Fibroblast of skin of left biceps (primary cell): ENCODE results near the gene UGCG.
"Not testable (repeated sequence)": the region's sequence is repeated elsewhere in the genome, so short reads cannot be mapped to it uniquely, and the experiment has no call there.

ENCODE experiments used
- DNase-seq, 2 experiments: peaks; one replicate each; pipeline ENCODE4 v3.0.0-alpha.2; 2013; ENCODE audit warnings: low read depth in 2 of 2

The UGCG gene

DNA sequence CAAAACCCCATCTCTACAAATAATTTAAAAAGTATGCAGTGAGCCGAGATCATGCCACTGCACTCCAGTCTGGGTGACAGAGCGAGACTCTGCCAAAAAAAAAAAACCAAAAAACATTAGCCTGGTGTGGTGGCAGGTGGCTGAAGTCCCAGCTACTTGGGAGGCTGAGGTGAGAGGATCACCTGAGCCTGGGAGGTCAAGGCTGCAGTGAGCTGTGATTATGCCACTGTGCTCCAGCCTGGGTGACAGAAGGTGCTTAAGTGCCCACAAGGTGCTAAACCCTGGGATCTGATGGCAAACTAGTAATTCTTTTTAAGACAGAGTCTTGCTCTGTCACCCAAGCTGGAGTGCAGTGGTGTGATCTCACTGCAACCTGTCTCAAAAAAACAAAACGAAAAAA lies 5.7 kb upstream of the UGCG start:
- not testable (repeated sequence) for DNase-seq

DNA sequence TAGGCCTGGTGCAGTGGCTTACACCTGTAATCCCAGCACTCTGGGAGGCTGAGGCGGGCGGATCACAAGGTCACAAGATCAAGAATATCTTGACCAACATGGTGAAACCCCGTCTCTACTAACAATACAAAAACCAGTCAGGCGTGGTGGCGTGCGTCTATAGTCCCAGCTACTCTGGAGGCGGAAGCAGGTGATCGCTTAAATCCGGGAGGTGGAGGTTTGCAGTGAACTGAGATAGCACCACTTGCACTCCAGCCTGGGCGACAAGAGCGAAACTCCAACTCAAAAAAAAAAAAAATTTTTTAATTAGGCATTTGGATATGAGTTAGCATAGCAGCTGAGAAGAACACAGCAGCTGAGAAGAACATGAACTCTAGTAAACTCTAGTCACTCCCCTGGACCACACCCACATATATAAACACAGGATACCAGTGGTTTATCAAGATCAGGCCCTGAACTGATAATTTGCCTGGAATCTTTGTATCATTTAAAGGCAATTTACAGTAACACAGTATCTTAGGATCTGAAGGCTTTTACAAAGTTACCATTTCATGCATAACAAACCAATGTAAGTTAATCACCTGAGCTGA lies 4.6 kb upstream of the UGCG start:
- no peak for DNase-seq

DNA sequence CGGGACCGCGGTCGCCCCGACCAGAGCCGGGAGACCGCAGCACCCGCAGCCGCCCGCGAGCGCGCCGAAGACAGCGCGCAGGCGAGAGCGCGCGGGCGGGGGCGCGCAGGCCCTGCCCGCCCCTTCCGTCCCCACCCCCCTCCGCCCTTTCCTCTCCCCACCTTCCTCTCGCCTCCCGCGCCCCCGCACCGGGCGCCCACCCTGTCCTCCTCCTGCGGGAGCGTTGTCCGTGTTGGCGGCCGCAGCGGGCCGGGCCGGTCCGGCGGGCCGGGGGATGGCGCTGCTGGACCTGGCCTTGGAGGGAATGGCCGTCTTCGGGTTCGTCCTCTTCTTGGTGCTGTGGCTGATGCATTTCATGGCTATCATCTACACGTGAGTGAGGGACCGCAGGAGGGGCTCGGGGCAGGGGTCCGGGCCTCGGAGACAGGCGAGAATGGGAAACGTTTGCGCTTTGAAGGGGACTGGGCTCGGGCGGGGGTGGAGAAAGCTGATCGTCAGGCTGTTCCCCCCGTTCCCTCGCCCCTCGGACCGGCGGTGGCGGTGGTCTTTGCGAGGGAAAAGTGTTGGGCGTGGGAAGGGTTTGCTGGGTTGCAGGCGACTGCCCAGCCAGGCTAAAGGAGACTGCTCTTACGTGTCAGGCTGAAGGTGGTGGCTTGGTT lies 457 bp downstream of the UGCG start:
- no peak for DNase-seq

DNA sequence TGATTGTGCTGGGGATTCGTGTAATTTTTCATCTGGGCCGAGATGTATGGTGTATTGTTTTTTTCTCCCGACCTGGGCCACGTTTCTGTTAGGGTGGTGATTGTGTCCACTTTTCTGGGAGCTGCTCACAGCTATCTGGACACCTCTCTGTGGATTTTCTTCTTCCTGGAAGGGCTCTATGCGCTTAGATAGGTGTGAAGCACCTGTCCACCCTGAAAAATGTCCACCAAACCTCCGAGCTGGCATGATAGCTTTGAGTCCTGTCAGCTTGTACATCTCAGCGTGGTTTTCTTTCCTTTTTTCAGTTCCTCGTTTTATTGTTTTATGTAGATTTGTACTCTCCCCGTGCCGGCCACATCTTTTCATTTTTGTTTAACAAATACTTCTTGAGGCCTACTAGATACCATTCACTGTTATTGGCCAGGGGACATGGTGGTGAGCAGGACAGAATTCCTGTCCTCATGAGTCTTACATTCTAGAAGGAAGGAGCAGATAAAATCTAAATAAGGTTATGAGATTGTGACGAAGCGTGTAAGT lies 1.1 kb downstream of the UGCG start:
- no peak for DNase-seq

DNA sequence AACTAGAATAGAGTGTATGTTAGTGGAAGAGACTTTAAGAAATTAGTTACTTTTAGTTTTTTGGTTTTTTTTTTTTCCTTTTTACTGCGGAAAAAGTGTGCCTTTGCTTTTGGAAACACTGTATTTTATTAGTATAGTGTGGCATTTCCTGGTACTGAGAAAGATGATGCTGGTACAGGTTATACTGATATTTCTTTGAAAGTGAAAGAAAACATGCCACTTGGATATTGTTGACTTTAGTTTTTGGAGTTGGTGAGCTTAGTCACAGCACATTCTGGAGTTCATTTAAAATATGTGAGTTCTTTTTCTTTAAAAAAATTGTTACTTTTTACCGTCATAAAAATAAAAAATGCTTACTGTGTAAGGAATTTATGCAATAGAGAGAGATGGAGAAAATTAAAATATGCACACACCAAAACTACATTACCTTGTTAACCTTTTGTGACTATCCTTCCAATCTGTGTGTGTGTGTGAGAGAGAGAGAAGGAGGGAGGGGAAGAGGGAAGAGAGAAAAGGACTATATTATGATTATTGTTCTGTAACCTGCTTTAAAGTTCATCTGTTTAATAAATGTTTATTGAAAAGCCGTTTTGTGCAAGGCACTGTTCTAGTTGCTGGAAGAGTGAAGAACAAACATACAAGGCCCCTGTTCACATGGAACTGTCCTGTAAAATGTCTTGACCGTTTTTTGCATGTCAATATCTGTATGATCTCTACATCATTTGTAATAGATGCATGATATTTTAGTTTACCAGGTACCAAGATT lies 1.9 kb downstream of the UGCG start:
- no peak for DNase-seq

DNA sequence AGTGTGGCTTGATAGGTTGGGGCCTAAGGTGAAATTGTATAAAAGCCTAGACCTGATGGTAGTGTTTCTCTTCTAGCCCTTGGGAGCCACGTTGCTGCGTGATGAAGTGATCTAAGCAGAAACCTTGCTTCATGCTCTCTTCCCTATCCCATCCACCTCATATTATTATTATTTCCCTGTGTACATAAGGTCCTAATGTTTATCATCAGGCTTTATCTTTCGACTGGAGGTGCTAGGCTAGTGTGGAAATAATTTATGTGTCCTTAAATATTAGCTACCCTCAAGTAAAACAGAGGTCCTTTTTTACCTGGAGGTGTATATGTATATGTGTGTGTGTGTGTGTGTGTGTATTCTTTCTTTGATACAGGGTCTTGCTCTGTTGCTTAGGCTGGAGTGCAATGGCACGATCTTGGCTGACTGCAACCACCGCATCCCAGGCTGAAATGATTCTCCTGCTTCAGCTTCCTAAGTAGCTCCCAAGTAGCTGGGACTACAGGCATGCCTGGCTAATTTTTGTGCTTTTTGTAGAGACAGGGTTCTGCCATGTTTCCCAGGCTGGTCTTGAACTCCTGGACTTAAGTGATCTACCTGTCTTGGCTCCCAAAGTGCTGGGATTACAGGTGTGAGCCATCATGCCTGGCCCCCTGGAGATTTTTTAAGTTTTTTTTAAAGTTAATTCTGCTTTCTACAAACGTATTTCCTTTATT lies 3.7 kb downstream of the UGCG start:
- no peak for DNase-seq

DNA sequence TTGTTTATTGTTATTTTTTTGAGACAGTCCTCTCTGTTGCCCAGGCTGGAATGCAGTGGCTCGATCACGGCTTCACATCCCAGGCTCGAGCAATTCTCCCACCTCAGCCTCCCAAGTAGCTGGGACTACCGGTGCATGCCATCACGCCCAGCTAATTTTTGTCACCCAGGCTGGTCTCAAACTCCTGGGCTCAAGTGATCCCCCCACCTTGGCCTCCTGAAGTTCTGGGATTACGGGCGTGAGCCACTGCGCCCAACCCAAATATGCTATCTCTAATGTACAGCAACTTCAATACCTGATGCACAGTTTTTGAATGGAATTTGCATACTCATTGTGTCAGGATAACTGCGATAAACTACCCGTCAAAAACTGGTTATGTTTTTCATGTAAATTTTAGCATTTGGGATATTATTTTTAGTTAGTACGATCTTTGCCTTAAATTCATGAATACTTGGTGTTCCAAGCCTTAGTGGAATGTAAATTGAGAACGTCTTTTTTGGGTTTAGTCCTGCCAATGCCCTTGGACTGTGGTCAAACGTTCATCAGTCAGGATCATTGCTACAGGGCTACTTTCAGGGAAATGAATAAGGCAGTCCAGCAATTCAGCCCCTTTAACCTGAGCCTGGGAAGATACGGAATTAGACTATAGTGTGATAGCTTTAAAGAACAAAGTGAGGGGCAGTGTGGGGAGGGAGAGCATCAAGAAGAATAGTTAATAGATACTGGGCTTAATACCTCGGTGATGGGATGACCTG lies 4.4 kb downstream of the UGCG start:
- DNase-seq, result no peak

DNA sequence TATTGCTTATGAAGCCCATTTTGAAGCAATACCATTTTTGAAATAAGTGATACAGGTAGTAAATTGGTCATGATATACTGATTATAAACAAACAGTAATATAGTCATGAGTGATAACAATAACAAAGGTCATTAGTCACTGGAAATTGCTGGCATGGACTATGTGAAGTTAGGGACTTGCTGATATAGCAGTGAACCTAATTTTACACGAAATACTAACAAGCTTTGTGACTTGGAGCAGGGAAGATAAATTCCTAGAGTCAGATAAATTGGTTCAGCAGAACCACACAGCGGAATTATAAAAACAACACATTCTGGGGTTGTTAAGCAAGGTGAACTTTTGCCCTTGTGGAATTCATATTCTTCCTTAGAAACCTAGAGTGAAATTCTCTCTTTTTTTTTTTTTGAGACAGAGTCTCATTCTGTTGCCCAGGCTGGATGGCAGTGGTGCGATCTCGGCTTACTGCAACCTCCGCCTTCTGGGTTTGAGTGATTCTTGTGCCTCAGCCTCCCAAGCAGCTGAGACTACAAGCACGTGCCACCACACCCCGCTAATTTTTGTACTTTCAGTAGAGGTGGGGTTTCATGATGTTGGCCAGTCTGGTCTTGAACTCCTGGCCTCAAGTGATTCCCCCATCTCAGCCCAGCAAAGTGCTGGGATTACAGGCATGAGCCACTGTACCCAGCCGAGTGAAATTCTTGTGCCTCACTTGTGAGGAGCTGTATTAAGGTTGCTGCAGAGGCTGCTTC lies 6.0 kb downstream of the UGCG start:
- no peak for DNase-seq

DNA sequence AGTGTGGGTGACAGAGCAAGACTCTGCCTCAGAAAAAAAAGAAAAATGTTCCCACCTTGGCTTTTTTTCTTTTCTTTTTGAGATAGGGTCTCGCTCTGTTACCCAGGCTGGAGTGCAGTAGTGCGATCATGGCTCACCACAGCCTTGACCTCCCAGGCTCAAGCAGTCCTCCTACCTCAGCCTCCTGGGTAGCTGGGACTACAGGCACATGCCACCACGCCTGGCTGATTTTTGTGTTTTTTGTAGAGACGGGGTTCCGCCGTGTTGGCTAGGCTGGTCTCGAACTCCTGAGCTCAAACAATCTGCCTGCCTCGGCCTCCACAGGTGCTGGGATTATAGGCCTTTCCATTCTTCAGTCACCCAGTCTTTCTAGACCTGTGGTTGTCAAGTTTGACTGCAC lies 6.9 kb downstream of the UGCG start:
- DNase-seq, result not testable (repeated sequence)

DNA sequence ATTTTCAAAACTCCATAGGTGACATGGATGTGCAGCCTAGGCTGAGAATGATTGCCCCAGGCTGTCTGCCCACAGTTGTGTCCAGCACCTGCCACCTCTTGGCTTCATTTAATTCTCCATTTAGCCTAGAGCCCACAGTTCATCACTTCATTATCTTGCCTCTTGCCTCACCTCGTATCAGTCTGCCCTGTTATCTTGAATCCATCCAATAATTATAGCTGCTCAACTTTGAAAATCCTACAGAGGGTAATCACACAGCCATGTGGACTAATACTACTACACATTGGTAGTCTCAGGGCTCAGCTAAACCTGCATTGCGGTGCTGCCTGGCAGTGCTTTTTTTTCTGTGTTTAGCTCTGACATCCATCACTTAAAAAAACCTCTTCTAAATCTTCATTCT lies 7.4 kb downstream of the UGCG start:
- DNase-seq, result no peak

DNA sequence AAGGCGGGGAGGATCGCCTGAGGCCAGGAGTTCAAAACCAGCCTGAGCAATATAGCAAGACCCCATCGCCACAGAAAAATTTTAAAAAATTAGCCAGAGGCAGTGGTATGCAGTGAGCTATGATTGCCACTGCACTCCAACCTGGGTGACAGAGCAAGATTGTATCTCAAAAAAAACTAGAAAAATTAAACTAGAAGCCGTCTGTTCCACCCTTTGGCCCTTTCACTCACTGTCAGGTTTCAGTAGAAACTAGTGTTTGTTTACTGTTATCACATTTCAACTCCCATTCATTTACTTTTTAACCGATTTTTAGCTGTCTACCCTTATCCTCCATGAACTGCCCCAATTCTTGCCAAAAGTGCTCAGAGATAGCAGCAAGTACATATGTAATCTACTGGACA lies 8.3 kb downstream of the UGCG start:
- no peak for DNase-seq

DNA sequence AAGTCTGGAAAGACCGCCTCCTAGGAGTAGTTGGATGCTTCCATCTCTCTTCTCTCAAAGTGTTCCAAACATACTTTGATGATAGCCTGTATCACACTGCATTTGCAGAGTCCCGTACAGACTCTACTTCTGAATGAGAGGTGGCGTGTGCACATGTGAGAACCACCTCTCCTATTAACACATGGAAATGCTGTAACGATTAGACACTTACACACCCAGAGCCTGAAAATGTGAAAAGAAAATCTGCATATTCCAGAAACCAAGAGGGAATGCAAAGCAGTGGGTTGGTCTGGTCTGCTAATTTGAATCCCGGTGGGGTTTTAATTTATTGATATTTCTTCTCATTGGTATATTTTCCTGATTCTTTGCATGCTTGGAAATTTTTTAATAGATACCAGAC lies 10.5 kb downstream of the UGCG start:
- no peak for DNase-seq

DNA sequence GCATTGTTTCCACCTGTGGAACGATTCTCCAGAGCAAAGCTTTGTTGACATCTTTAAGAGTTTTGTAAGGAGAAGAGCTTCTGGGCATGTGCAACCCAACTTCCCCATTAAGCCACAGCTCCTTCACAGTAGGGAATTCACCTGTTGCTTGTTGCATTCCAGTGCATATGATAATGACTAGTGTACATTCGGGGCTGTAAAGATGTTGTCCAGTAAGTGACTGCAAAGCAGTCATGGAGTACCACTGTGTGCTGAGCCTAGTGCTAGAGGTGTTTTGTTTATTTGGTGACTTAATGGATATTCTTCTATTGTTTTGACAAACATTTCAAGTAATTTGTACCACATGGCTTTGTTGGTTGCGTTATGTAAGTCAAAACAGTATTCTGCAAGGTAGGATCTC lies 12.8 kb downstream of the UGCG start:
- DNase-seq, result no peak

DNA sequence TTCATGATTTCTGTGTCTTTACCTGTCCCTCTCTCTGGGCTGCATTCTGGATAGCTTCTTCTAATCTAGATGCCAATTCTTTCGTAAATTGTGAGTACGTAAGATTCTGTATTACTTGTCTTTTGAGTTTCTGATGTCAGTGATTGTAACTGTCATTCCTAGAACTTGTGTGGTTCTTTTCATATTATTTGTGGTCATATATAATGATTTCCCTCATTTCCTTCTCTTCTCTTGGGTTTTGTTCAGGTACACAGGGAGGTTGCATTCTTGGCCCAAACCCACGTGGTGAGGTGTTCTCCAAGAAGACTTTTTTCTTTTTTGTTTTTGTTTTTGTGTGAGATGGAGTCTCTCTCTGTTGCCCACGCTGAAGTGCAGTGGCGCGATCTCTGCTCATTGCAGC lies 13.8 kb downstream of the UGCG start:
- DNase-seq, result no peak

DNA sequence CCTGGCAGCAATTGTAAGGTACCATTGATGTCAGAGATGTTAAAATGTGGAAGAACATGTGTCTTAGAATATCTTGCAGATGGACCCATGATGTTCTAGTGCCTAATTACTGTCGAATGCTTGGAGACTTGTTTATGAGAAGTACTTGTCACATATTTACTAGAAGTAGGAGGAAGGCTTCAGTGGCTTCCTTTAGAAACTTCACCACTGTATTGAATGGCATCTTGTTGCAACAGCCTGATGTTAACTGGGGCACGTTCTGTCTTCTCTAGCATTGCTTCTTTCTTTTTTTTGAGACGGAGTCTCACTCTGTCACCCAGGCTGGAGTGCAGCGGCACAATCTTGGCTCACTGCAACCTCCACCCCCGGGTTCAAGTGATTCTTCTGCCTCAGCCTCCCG lies 16.5 kb downstream of the UGCG start:
- DNase-seq, result no peak

DNA sequence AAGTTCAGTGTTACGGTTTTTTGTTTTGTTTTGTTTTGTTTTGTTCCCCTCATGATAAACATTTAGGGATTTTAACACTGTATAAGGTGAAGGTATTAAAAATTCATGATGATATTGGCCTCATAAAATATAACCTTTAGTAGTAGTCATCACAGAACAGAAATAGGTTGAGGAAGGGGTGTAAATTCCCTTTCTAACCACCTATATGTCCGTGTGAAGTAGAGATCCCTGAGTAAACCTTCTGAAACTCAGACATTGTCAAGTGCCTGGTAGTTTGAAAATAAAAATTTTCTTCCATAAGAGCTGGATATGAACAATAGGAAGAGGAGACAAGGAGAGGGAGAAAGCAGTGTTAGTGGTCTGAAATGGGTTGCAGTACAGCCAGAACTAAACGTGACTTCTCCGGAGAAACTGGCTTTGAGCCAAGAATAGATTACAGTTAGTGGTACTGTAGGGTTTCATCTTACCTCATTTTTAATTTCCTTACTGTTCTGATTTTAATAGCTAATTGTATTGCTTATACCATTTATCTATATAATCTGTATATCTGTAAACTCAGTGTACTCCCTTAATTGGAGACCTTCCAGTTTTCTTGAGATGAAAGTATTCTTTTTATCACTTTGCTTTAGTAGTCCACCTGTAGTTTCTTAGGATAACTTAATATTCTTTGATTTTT lies 18.3 kb downstream of the UGCG start:
- DNase-seq, result no peak

DNA sequence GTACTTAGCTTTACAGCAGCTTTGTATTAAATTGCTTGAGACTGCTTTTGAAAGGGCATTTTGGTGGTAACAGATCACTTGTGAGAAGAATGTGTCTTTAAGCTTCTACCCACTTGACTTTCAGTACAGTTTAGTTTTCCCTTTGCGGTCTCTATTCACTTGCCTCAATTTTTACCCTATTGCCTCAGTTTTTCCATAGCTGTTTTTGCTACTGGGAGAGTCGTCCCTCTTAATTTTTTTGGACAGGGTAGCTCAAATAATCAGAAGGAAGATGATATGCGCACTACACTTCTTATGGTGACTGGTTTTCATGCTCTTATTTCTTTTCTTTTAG lies 18.8 kb downstream of the UGCG start:
- DNase-seq, result no peak

DNA sequence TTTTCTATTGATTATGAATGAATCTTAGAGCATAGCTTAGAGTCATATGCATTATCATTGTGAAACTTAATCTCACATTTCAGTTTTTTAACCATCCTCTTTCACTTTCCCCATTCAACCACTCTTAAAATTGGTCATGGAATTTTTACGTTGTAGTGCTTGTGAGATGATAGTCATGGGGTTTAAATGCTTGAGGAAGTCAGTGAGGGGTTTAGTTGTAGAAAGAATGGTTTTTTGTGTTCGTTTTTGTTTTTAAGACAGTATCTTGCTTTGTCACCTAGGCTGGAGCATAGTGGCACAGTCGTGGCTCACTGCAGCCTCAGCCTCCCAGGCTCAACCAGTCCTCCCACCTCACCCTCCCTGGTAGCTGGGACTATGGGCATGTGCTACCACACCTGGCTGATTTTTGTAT lies 19.6 kb downstream of the UGCG start:
- DNase-seq, result no peak

DNA sequence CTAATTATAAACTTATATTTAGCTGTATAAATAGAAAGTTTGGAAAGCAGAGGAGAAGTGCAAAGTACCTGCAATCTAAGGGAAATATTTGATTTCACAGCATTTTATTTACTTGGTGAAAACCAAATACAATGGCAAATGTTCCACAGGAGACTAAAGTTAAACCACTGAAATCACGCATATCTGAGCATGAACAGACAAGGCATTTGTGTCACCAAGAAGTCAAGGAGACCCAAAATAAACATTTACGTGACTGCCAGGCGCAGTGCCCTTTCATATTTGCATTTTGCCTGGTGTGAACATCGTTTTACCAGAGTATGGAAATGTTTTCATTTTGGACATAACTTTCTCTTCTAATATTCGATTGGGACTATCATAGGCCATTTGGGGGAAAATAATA lies 20.6 kb downstream of the UGCG start:
- DNase-seq, result no peak

DNA sequence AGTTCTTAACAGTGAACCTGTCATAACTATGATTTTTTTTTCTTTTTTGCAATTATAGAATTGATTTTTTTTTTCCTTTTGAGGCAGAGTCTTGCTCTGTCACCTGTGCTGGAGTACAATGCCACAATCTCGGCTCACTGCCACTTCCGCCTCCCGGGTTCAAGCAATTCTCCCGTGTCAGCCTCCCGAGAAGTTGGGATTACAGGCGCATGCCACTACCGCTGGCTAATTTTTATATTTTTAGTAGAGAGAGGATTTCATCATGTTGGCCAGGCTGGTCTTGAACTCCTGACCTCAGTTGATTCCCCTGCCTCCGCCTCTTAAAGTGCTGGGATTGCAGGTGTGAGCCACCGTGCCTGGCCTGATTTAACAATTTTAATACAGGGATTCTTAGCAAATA lies 21.4 kb downstream of the UGCG start:
- DNase-seq, result no peak

DNA sequence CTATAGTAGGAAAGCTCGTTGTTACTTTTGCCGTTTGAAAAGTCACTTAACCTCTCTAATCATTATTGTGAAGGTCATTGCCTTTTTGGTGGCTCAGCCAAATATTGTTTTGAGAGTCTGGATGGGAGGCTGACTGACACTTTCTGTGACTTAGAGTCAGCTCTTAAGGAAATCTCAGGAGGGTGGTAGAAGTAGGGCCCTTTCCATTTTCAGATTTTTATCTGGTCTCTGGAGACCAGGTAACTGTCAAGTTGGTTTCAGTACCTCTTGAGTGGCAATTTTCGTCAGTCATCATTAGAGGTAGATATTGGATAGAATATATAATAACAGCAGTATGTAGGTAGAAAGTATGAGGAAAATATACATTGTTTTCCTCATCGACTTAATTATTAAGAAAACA lies 23.3 kb downstream of the UGCG start:
- DNase-seq, result no peak
